ENCODE data around the gene LRRN3. TPM values are rescaled to one million over a fixed set of nuclear protein-coding genes. Genes with fewer than 3 reads are reported as not detected.
A peak's percentile ranks its signal among the peaks of the same experiment; 100 is the strongest.

Gene LRRN3
- total RNA-seq, 1 donor from 2014 or later = not detected

DNA sequence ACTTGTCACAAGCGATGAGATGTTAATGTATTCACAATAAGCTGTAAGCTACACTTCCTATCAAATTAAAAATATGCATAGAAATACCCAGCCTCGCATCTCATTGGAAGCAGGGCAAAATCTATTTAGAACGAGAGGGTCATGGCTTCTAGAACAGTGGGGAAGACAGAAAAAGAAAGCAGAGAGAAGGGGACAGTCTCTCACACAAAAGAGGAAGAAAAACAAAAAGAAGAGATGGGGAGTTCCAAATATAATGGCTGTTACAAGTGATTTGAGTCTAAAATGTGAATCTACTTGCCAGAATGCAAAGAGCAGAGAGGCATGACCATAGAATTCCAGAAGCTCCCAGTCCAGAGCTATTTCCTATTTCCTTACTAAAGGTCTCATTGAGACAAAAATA, 13.8 kb downstream of the LRRN3 start:
- DNase-seq (ENCODE audit: low read depth, low spot score) = no peak

DNA sequence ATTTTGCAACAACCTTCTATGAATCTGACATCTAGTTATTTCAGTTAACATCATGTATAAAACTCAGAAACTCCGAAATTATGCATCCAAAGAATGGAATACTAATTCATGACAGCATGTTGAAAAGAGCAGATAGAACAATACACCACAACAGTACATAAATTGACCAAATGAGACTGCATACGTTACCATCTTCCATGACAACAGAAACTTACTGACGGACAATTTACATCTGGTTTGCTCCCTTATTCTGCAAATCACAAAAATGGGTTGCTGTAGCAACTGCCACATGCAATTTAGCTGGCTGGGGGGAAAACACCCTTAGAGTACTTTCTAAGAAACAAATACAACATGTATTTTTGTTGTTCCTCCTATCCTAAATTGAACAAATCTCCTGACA, 14.3 kb downstream of the LRRN3 start:
- DNase-seq (ENCODE audit: low read depth, low spot score) = no peak

DNA sequence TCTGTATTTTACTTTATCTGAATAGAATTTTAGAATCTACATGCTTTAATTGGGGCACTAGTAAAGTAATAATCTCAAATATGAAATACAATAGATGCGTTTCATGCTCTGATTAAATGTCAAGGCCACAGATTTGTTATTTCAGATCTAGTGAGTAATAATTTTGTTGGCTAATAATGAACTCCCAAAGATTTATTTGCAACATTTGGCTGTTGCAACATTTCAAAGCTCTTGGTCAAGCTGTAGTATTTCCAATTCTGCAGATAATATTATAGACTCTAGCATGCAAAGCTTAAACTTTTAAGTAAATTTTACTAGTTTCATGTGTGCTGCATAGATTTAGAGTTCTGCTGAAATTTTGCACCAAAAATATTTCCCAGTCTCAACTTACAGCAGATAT, 16.7 kb downstream of the LRRN3 start:
- no peak for DNase-seq (ENCODE audit: low read depth, low spot score)

DNA sequence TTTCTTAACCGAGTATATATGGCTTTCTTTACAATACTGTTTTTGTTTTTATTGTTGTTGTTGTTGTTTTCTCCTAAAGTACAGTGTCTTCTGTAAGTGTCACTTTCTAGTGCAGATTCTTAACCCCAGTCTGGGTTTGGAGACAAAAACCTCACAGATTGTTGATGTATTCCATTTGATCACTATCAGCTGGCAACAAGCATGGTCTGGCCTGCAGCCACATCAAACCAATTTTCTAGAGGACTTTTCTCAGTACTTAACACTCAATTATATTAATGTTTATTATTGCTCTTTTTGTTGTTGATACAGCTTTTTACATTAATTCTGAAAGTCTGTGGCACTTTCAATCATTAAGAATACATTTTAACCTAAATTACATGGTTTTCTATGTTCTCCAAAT, 17.1 kb downstream of the LRRN3 start:
- DNase-seq (ENCODE audit: low read depth, low spot score) = no peak

GRCh38 chr7:111108496-111108895, 17.6 kb downstream of the LRRN3 start:
- DNase-seq (ENCODE audit: low read depth, low spot score) = no peak

DNA sequence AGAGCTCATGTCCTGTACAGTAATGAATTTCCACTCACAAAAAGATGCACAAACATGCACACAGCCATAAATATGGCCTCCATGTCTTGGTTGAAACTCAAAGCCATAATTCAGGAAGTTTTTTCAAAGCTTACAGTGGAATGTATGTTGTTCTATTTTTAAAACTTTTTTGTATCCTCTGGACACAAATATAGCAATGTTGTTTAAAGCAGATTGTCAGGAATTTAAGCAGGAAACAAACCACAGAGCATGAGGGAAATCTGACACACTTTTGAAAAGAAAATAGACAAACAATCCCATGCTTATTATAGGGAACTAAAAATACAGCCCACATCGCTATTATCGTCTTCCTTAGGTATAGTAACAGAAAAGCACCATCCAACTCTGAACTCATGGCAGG, 21.5 kb downstream of the LRRN3 start:
- no peak for DNase-seq (ENCODE audit: low read depth, low spot score)

DNA sequence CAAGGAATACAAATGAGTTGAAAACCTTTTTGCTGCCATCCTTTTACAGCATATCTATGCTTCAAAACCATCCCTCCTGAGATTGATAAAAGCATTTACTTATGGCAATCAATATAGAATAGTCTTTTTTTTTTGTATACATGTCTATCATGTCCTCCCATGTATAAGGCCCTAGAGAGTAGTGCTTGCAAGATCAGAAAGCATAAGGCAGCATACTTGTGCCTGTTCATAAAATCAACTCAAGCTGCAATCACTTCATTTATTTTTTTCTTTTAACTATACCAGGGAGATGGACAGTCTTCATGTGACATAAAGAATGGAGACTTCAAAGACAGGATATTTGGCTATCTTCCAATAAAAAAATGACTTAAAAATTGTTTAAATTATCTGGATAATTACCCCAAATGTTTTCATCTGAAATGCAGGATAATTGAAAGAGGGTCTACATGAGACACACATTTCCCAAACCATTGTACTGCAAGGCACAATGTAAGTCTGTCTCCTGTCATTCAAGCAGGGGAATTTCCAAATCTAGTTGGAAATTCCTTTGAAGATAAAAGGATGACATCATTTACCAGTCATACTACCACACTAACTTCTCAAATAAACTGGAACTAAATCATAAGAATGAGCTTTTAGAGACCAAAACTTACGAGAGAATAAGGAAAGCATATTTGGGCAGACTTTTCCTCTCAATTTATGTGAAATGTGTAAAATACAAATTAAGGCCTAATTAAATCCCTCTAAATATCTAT, 22.5 kb downstream of the LRRN3 start:
- DNase-seq (ENCODE audit: low read depth, low spot score) = peak; percentile 24

GRCh38 chr7:111115966-111116365, 25.0 kb downstream of the LRRN3 start:
- no peak for DNase-seq (ENCODE audit: low read depth, low spot score)

DNA sequence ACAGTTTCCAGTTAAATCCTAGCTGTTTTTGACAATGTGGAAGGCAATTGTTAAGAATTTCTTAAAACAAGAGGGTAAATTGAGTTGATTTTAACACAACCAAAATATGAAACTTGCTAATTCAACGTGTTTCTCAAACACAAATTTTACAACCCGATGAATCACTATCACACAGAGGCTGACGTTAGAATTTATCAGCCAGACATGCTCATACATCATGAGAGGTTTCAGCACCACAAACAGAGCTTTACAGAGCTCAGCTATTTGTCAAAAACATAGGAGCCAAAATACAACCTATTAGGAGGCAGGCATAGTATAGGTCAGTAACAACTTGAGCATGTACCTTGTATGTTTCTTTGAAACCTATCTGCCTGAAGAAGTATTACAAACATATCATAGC, 36.1 kb downstream of the LRRN3 start:
- DNase-seq (ENCODE audit: low read depth, low spot score) = no peak

- DNase-seq (ENCODE audit: low read depth, low spot score) = no peak
These were observed 38.5 kb downstream of the LRRN3 start for GRCh38 chr7:111129435-111129834.

GRCh38 chr7:111132833-111133232, 41.9 kb downstream of the LRRN3 start:
- no peak for DNase-seq (ENCODE audit: low read depth, low spot score)

DNA sequence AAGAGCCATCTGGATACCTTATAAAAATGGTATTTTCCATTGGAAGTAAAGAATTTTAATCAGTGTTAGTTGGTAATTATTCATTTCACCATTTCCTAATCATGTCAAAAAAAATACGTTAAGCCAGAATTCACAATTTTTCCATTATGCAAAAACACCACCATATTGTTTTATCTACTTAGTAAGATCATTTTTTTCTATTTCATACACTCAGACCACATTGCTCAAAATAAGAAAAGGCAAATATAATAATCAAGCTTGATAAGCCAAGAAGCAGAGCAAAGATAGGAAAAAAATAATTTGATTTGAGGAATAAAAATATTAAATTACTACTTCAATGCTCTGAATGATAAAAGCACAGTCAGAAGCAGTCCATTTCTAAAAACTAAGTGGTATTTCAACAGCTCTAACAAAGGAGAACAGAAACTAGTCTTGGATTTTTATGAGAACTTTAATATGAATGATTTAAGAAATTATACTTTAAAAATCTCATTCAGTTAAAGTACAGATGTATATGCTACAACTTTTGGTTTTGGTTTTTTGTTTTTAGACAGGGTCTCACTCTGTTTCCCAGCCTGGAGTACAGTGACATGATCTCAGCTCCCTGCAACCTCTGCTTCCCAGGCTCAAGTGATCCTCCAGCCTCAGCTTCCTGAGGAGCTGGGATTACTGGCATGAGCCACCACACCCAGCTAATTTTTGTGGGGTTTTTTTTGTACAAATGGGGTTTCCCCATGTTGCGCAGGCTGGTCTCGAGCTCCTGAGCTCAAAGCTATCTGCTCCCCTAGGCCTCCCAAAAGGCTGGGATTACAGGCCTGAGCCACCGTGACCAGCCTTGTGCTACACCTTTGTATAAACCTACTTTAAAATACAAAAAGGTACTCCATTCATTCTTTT, 46.6 kb downstream of the LRRN3 start:
- no peak for DNase-seq (ENCODE audit: low read depth, low spot score)

GRCh38 chr7:111138193-111138569, 47.3 kb downstream of the LRRN3 start:
- DNase-seq (ENCODE audit: low read depth, low spot score) = peak; percentile 24

GRCh38 chr7:111138586-111138985, 47.7 kb downstream of the LRRN3 start:
- no peak for DNase-seq (ENCODE audit: low read depth, low spot score)

DNA sequence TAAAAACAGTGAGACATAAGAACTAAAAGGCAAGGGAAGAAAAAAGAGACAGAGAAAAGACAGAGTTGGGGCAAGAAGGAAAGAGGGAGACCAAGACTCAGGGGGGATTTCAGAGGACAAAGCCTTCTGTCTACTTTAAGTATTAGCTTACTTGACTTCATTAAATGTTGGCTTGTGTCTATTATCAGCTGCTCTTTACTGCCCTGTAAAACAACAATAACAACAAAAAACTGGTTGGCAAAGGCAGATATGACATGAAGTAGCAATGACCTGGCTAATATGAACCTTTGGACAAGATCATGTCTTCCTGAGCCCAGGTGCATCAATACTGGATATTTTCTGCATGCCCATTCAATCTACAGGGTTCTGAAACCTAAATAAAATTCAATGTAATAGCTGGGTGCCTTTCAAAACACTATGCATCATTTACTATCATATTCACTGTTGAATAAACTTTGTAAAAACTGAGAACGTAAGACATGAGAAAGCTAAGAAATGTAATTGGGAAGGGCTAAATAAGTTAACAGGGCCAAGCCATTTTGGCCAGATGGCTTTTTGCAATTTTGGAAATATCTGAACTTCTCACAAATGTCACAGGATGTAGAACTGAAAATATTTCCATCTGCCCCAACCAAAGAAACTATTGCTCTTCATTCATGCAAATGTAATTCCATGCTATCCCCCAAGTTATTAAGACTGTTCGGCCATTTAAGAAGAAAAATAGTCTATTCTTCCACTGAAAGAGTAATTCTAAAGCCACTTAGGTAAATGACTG, 49.4 kb downstream of the LRRN3 start:
- DNase-seq (ENCODE audit: low read depth, low spot score) = no peak

DNA sequence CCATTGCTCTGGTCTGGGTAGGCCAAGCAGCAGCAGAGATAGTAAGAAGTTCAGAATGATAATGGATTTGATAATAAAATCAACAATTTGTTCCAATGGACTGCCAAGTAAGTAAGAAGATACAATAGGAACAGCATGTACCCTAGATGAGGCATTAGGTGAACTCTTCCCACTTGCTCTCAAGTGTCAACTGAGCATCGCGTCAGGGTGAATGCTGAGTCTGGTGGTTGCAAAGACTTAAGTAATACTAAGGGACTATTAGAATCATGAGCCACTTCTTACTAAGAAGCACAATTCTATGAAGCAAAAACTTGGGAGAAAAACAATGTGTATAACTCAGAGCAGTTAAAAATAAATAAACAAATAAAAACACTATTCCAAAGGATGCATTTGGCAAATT, 54.5 kb downstream of the LRRN3 start:
- no peak for DNase-seq (ENCODE audit: low read depth, low spot score)

- DNase-seq (ENCODE audit: low read depth, low spot score) = no peak
These were observed 55.2 kb downstream of the LRRN3 start for GRCh38 chr7:111146136-111146535.

GRCh38 chr7:111147708-111148533, 57.0 kb downstream of the LRRN3 start:
- no peak for DNase-seq (ENCODE audit: low read depth, low spot score)

DNA sequence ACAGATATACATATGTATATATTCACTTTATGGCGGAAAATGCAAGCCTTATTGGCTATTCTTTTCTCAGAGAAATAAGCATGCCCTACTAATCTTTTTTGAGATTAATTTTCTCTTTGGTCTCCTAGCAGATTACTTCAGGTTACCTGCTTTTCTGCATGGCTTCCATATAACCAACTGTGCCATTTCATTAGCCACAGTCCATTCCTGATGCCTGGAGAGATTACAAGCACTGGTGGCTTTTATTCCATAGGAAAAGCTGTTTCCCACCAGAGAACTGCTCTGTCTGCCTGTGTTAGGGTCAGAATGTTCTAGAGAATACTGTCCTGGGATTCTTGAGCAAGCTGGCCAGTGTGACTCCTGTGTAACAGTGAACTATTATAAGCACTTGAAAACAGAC, 59.8 kb downstream of the LRRN3 start:
- no peak for DNase-seq (ENCODE audit: low read depth, low spot score)

GRCh38 chr7:111159426-111159825, 68.5 kb downstream of the LRRN3 start:
- no peak for DNase-seq (ENCODE audit: low read depth, low spot score)

- DNase-seq (ENCODE audit: low read depth, low spot score) = no peak
These were observed 69.4 kb downstream of the LRRN3 start for GRCh38 chr7:111160297-111160696.
